HG02588 (cell line): ENCODE results near the gene CD1B.
"Not testable (repeated sequence)": the region's sequence is repeated elsewhere in the genome, so short reads cannot be mapped to it uniquely, and the experiment has no call there.

Experiments used
- ATAC-seq: cut with Tn5 transposase; IDR thresholded peaks from one replicate; pipeline ENCODE4 v1.9.1; 2021; ENCODE audit warnings: mild to moderate bottlenecking, moderate library complexity; ENCODE audit not compliant: unreplicated experiment

Gene CD1B

DNA sequence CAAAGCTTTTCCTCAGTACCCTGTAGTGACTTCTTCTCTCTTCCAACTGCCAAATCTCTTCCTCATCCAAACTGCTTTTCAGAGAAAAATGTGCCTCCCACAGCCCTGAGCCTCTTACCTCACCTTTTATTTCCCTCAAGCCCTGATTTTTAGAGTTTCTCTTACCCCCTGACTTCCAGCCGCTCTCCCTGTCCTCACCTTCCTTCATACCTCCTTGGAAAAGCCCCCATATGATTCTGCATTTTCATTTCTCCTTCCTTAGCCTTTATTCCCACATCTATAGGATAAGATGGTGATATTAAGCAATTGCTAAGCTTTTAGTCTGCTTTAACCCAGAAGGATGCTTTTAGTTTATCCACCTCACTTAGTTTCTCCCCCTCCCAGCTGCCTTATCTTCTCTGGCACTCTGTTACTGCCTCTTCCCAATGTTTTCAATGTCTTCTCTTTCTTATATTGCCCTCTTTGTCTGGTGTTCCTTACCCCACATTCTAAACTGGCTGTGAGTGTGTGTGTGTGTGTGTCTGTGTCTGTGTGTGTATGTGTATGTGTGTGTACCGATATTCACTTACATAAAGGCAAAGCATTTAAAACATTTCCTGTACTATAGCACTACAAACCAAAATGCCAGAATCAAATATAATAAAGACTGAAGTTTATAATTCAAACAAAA is at the start of gene CD1B:
Gene CD1B, minus strand, starts transcription at position 51 of the 670 bp plus-strand sequence. CDS start 108 bp downstream, outside the sequence.
- no peak for ATAC-seq

DNA sequence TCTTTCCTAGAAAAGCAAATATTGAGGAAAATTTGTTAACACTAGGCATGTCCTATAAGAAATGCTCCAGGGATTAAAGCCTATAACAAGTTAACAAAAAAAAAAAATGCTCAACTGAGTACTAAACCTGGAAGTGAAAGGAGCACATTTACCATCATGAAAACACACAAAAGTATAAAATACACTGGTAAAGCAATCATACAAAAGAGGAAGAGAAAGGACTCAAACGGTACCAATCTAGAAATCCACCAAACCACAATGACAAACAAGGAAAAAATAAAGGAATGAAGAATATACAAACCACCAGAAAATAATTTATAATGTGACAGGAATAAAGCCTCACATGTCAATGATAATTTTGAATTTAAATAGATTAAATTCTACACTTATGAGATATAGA is 43.5 kb upstream of the CD1B start:
- no peak for ATAC-seq

DNA sequence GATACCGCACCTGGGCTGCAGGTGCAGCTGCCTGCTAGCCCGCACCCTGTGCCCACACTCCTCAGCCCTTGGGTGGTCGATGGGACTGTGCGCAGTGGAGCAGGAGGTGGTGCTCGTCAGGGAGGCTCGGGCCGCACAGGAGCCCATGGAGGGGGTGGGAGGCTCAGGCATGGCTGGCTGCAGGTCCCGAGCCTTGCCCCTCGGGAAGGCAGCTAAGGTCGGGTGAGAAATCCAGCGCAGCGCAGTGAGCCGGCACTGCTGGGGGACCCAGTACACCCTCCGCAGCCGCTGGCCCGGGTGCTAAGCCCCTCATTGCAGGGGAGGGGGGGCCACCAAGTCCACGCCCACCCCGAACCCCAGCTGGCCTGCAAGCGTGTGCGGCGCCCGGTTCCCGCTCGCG is 42.8 kb upstream of the CD1B start:
- not testable (repeated sequence) for ATAC-seq

DNA sequence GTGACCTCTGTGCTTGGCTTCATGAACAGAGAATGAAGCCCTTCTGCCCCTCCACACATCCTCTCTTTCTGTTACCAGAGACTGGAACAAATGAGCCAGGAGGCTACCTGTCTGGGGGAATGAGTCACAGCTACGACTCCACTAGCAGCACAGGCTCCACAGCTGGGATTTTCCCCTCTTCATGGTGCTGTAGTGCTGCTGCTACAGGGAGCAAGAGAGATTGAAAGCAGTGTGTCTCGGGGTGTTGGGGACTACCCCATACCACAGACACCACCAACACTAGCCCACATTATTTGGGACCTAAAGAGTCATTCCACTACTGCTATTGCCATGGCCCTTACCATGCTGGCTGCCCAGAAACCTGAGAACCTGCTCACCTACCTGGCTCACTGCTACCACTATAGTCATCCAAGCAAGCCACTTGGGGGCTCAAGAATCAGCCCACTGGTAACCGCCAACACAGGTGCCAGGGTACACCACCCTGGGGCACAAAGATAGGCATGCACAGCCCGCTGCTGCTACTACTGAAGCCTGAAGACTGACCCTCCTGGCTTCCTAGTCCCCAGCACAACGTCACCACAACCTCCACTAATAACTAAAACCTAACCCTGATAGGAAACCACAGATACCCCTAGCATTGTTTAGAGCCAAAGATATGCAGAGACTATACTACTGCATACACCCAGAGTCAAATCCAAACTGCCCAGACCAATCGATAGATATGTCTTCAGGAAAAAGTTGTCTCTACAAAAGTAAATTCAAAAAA is 40.0 kb upstream of the CD1B start:
- ATAC-seq: peak; percentile 96

GRCh38 chr1:158366783-158367182 is 35.5 kb upstream of the CD1B start:
- no peak for ATAC-seq

GRCh38 chr1:158362941-158363340 is 31.6 kb upstream of the CD1B start:
- no peak for ATAC-seq

DNA sequence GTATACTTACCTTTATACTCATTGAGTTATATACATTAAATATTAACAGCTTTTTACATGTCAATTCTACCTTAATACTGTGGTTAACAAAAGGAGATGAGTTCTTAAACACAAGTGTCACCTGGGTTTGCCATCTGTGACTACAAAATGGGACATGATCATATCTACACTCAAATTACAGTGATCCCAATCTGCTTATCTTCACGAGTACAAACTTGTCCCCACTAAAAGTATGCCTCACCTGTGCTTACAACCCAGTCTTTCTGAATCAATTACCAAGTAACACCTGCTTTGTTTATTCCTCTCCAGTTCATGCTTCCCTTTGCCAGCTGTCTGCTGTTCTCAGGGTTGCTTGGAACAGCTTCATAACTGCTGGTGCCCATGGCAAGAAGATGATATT is 31.2 kb upstream of the CD1B start:
- no peak for ATAC-seq

DNA sequence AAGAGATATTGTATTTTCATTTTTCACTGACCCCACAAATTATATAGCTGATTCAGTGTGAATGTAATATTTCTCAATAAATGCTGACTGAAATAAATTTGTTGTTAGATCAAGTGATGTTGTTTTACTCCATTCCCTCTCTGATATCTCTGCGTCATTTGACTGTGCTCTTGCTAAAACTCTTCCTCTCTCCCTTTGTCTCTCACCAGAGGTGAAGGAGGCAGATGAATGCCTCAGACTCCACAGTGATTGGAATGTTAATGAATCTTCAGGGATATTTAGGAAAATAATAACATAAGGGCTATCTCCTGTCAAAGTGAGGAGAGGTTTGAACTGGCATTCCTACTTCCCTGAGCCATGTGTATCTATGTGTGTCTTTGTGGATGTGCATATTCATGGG is 26.1 kb upstream of the CD1B start:
- no peak for ATAC-seq

DNA sequence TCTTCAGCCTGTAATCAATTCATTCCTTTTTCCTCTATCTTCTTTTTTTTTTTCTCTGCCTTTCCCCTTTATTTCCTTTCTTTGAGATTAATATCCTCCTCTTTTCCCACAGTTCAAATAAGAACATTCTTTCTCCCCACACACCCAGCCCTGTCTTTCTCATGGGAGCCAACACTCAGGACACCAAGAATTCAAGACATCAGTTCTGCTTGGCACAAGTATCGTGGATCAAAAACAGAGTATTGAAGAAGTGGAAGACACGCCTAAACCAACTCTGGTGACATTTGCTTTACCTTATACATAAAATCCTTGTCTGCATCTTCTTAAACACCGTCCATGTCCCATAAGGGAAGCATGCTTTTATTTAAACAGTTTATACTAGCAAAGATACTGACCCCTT is 25.3 kb upstream of the CD1B start:
- no peak for ATAC-seq

DNA sequence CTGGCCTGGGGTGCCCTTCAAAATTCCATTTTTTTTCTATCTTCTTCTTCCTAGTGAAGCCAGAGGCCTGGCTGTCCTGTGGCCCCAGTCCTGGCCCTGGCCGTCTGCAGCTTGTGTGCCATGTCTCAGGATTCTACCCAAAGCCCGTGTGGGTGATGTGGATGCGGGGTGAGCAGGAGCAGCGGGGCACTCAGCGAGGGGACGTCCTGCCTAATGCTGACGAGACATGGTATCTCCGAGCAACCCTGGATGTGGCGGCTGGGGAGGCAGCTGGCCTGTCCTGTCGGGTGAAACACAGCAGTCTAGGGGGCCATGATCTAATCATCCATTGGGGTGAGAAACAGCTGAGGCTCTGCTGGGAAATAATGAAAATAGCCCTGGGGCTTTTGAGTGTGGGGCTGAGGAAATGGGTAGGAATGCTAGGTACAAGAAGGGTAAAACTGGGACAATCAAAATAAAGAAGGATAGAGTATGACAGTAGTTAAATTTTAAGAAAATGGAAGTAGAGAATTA is 24.5 kb upstream of the CD1B start:
- no peak for ATAC-seq

GRCh38 chr1:158354255-158354654 is 22.9 kb upstream of the CD1B start:
- no peak for ATAC-seq

DNA sequence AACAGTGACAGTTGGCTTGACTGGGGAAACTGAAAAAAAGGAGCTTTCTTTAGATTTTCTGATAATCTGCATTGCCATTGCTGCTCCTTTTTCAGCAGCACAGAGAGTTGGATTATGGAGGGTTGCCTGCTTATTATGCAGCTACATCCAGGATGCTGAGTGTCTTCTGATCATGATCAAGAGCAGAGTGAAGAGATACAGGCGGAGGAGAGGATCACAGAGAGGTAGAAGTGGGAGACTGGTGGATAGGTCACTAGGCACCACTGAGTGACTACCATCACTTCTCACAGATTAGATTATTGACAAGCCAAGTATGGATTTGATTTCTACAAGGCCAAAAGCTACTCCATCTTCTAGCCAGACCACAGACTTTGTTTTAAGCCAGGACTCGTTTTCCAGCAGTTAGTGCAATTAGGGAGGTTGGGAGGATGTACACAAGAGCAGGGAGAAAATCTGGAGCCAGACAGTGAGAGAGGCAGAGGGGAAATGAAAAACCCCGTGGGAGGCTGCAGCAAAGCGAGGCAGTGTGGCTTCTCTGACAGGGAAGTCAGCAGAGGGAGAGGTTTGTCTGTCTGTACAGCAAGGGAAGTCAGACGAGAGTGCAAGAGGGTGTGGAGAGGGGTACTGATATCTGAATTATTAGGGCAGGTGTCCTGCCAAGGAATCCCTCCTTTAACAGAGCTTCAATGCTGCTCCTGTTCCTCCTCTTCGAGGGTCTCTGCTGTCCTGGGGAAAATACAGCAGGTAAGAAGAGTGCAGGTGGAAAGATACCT is 22.2 kb upstream of the CD1B start, which contains the start of gene CD1E:
Gene CD1E, plus strand, starts transcription at position 592 of the 773 bp plus-strand sequence. Its CDS starts 95 bp downstream, at position 687.
- no peak for ATAC-seq

DNA sequence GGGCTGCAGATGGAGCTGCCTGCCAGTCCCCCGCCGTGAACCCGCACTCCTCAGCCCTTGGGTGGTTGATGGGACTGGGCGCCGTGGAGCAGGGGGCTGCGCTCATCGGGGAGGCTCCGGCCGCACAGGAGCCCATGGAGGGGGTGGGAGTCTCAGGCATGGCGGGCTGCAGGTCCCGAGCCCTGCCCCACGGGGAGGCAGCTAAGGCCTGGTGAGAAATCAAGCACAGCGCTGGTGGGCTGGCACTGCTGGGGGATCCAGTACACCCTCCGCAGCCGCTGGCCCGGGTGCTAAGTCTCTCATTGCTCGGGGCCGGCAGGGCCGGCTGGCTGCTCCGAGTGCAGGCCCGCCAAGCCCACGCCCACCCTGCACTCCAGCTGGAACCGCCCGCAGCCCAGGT is 17.6 kb upstream of the CD1B start:
- ATAC-seq: not testable (repeated sequence)

GRCh38 chr1:158336413-158336812 is 5.1 kb upstream of the CD1B start:
- not testable (repeated sequence) for ATAC-seq

DNA sequence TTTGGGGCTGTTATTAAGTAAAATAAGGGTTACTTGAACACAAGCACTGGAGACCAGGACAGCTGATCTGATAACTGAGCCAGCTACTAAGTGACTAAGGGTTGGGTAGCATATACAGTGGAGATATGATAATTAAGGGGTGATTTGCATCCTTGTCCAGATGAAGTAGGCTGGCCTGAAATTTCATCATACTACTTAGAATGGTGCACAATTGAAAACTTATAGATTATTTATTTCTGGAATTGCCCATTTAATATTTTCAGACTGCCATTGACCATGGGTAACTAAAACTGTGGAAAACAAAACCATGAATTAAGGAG is 3.8 kb upstream of the CD1B start:
- ATAC-seq: no peak

DNA sequence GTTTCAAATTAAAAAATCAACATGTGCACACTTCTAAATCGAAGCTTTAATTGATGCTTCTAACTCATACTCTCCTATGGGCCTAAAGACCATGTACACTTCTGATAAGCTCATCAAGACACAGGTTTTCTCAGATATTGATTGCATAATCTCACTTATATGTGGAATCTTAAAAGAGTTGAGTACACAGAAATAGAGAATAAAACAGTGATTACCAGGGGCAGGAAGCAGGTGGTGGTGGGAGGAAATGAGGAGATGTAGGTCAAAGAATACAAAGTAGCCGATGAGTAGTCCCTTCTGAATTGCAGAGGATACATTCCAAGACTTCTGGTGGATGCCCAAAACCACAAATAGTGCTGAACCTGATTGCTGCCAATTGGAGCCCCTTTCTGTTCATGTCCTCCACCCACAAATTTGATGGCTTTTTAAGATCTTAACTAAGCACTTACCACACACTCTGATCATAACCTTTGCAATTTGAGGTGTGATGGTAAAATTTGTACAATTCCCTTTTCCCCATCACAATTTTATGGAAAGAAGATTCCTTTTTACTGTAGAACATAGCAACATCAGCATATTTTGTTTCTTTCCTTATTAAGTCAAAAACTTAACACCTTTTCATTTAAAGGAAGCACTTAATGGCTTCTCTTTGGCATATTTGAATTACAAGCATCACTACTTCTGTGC is 3.3 kb upstream of the CD1B start:
- no peak for ATAC-seq

- no peak for ATAC-seq
Measured at GRCh38 chr1:158333405-158334155, 2.2 kb upstream of the CD1B start.

DNA sequence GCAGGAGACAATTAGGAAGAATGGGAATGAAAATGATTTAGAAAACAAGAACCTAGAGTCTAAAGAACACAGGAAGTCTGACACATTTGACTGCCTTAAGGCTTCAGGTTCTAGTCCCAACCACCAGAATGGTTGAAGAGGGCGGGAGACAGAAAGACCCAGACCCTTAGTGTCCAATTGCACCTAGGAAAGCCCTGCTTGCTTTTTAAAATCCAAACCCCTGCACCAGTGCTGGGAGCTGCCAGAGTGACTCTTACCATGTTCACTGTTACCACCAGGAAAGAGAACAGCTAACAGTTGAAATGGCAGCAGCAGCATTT is 265 bp downstream of the CD1B start:
- no peak for ATAC-seq

DNA sequence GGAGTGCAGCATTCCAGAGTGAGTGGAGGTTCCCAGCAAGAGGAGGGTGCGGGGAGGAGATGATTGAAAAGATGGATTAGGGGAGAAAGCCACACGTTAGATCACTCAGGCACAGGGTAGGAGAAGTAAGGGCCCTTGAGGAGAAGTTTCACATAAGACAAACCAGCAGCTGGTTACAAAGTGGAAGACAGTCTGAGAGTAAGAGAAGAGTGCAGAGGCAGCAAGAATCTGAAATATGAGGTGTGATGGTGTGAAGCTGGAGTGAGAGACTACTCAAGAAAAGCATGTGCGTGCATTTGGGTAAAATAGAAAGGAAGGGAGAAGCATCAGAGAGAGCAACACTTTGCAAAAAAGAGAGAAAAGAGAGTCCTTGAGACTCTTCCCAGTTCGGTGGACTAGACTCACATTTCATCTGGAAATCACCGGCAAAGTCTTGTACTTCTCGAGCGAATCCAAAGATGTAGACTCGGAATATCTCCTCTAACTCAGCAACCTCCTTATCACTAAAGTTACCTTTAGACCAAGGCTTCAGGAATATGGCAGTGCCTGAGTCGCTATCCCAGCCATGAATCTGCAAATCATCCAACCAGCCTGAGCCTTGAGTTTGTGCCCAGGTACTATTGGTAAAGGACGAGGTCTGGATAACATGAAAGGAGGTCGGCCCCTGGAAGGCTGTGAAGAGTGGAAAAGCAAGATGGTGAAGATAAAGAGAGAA is 783 bp downstream of the CD1B start:
- no peak for ATAC-seq

DNA sequence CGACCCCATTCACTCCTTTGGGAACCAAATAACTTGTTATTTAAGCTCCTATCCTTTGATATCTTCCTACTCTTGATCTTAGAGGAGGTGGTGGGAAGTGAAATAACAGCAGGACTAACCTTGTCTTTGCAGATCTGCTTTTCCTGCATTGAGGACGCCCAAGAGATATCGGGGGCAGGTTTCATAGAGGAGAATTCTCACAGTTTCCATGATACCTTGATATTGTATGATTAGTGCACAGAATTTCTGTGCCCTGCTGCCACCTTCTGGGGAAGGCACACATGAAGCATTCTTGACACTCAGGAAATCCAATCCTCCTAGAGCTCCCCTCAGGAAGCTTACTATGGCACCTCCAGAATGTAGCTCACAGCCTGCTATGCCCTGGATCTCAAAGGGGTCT is 1.6 kb downstream of the CD1B start:
- no peak for ATAC-seq
